DND-41 (cell line): ENCODE measurements around the gene SH2D7.

Experiments used
- CTCF ChIP-seq: IDR thresholded peaks from 2 replicates; pipeline ENCODE4 v1.5.1; 2012; ENCODE audit warnings: borderline replicate concordance, low read length, moderate library complexity, mild to moderate bottlenecking; ENCODE audit not compliant: poor library complexity, severe bottlenecking; ENCODE audit errors: extremely low read depth
- EZH2 ChIP-seq: IDR thresholded peaks from 3 replicates; pipeline ENCODE4 v1.6.1; 2012; ENCODE audit warnings: borderline replicate concordance, low read depth, mild to moderate bottlenecking, moderate library complexity, low read length, inconsistent platforms; ENCODE audit not compliant: severe bottlenecking

DNA sequence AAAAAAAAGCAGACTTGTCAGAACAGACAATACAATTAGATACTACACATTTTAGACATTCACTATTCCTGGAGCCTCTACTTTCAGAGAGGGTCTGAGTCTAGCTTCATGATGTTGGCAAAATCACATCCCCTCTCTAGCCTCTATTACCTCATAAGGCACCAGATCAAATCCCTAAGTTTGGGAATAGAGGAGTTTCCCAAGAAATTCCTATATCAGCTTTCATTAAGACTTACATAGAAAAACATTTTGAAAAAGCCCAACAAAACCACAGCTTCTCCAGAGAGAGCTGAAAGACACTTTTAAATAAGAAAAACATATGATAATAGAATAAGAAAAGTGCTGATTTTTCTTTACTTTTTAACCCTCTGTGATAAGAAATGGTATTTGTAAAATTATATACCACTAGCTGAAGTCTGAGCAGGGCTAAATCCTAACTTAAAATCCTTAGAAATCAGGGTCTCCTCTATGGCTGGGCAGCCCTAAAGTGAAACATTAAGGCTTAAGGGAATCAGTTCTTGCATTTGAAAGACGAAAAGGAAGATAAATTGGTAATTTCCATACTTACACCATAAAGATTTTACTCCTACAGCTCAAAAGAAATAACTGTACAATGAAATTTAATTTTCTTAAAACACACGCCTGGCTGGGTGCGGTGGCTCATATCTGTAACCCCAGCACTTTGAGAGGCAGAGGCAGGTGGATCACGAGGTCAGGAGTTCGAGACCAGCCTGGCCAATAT, 19.1 kb upstream of the SH2D7 start:
- no peak for TF ChIP-seq CTCF
- no peak for TF ChIP-seq EZH2
